CD4-positive, alpha-beta T cell treated with Interleukin-12 subunit alpha and Interleukin-12 subunit beta, for 1 hour (primary cell): ENCODE measurements around the gene KLHL3.

Source experiments
- DNase-seq: peaks from one replicate; pipeline ENCODE4 v3.0.0-alpha.2; 2020

The KLHL3 gene

DNA sequence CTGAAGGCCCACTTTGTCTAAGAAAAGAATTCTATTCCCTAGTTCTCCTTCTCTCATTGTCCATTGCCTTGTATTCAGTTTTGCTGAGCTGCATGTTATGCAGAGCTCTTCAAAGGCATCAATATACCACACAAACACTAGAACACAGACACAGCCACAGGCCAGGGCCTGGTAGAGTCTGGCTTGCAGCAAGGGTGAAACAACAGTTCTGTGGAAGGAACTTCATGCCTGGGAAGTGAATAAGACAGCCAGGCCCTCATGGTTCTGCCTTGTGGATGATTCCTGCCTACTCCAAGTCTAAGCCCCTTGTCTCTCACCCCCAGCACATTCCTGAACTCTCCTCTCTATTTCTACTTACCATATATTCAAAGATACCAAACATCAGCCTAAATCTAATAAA is 30.8 kb downstream of the KLHL3 start:
- no peak for DNase-seq

DNA sequence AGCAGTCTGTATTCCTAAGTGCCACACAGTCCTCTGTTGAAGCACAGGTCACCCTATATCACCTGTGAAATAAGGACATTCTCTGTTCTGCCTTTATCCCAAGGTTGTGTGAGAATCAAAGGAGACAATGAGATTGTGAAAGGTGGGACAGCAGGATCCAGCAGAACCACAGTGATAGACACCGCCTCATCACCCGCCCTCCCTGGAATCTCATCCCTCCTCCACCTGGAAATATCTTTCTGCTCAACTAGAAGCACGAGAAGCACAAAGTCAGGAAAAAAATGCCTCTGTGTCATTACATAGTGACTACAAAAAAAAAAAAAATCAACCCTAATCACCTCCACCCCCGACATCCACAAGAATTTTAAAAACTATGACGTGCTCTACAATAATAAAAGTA is 32.3 kb downstream of the KLHL3 start:
- no peak for DNase-seq

DNA sequence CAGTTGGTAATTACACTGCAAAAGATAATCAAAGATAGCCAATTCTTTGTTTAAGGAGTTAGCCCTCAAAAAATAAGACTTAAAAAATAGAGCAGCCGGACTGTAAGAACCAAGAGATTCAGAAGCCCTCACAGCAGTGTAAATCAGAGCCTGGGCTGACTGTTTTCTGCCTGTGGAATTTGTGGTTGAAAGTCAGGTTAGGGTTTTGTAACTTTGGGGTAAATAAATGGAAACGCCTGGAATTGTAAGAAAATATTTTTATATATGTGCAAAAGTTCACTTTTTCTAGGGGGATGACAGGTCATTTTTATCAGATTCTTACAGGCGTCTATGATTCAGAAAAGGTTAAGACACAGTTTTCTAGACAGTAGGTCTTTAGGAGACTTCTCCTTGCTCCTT is 35.6 kb downstream of the KLHL3 start:
- no peak for DNase-seq

DNA sequence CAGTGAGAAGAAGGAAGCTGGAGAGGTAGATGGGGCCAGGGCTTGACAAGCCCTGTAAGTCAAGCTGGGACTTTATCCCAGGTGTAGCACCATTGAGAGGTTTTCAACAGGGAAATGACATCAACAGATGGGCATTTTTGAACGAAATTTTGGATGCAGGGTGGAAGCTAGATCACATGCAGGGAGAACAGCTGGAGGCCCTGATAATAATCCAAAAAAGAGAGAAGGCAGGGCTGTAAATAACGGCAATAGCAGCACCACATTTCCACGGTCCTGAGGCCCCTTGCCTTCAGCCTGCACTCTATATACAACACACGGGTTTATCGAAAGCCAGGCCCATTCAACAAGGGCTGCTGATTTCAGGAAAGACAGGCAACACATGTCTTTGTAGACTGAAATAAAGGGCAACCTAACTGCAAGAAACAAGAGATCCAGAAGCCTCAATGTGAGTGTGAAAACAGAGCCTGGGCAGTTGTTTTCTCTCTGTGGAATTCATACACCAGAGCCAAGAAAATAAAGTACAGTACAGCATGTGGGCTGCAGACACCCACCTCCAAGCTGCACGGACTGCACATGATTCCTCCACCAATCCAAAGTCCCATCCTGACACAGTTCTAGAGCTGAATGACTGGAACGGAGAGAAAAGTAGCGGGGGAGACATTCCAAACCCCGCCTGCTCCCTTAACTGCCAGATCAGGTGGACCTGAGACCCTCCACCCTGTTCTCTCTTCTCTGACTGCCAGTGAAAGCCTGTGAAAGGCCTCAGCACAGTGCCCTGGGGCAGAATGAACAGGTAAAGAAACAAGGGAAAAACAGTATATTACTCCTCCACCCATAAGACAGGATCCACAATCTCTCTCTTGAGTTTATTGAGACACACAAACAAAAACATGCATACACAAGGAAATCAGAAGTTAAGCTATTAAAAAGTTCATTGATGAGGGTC is 36.3 kb downstream of the KLHL3 start:
- no peak for DNase-seq

DNA sequence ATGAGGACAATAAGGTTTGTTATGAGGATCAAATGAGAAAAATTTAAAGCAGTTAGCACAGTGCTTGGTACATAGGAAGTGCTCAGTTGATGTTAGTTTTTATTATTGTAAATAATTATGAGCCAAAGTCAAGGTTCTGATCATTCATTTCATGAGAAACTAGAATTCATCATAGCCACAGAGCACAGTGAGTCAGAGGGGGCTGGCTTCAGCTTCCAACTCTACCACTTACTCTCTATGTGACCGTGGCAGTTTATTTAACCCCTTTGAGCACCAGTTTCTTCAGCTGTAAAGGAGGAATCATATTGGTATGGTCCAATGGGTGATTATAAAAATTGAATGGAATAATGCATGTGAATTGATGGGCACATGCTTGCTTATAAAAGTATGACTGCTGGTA is 39.4 kb downstream of the KLHL3 start:
- DNase-seq: no peak

DNA sequence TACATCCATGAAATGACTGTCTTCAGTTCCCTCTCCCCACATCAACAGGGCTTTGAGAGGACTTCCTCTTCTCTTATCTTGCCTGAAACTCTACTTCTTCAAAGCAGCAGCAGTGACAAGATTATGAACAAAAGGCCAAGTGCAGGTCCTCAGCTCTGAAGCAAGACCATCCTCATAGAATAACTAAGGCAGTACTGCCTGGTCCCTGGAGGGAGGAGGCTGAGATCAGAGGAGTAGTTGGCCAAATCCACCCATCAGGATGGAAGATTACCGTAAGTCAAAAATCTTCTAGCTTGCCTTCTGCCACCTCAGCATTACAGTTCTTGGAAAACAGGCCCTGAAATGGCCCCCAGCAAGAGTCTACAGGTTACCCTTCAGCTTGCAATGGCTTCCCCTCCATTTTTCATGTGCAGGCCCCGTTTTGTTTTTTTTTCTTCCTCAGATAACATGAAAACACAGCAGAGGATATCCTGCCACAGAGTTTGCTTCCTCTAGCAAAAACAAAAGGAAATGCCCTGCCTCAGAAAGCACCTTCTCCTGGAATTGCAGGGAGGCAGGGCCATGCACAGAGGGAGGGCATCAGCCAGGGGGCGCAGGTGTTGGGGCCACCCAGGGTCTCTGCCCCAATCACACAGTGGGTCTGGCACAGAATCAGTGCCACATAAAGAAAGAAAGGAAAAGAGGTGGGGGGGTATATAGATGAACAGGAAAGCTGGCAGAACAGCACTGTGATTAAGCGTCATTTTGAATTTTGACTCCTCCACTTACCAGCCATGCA is 40.0 kb downstream of the KLHL3 start:
- peak; percentile 35 for DNase-seq

DNA sequence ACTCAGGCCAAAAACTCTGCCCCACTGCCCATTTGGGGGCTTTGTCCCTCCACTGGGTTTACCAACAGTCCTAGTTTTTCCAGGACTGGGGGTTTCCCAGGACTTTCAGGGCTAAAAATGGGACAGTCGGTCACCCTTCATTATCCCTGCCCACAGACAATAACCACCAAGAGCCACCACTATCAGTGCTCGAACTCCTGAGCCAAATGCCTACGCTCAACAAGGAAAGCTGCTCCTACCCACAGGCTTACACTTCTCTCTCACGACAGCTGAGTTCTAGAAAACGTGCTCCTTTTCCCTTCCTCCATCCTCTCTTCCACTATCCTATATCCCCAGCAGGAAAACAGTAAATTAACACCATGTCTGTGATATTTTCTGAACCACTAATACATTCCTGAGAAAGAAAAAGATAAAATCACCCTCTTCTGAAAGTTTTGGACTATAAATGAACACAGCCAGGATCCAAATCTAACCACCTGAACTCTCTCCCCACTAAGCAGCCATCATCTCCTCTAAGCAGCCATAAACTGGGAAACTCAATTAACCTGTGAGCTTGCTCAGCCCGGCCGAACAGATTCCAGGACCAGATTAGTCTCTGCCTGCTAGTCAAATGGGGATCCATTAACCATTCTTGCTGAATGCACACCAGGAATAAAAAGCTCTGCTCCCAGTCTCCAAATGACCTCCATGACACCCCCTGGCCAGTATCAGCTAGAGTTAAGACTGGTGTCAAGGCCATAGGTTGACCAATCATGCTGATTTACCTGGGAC is 41.8 kb downstream of the KLHL3 start:
- DNase-seq: no peak

DNA sequence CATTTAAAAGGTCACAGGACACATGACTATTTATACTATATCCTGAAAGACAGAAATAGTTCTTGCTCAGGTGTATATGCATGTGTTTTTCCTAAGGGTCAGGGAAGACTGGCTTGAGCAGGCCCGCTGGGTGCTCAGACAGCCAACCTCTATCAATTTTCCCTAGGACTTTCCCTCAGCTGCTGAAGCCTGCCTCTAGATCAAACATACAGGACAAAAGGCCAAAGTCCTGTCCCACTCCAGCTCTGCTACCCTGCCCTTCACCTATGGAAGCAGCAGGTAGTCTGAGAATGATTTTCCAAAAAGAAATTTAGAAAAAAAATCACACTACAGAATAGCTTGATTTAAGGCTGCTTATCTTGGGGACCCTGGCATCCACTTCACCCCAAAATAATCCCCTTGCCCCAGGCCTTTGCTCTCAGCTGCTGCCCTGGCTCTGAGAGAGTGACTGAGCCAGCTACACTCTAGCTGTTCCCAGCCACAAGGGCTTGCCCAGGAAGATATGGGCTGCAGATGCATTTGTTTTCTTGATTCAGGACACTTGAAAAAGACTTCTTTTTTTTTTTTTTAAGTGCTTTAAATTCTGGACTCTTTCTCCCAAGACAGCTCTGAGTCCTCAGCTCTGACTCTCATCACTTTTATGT is 42.5 kb downstream of the KLHL3 start:
- DNase-seq: no peak

DNA sequence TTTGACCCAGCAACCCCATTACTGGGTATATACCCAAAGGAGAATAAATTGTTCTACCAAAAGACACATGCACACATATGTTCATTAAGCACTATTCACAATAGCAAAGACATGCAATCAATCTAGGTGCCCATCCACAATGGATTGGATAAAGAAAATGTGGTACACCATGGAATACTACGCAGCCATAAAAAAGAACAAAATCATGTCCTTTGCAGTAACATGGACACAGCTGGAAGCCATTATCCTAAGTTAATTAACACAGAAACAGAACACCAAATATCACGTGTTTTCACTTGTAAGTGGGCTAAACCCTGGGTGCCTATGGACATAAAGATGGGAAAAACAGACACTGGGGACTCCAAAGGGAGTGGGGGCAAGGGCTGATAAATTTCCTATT is 46.6 kb downstream of the KLHL3 start:
- DNase-seq: no peak

DNA sequence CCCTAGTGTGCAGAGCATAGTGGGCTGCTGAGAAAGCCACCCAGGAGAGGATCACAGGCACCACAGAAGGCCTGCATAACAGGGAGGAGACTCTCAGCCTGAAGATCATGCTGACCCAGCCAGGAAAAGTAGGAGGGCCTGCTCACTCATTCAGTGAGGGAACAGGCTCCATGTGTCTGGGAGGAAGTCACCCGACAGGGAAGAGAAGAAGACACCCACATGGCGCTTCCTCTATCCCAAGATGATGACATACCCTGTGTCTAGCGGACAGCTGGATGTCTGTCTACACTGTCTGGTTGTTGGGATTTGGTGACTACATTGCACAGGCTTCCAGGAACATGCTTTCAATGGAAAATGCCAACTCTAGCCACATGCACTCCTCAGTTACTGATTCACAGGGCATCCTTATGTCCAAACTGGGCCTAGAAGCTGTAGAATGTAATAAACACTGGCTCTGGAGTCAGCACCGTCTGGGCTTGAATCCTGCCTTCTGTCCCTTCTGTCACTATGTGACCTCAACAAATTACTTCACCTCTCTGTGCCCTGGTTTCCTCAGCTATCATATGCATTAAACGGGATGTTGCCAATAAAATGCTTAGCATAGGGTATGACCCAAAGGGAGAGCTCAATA is 47.6 kb downstream of the KLHL3 start:
- DNase-seq: no peak

DNA sequence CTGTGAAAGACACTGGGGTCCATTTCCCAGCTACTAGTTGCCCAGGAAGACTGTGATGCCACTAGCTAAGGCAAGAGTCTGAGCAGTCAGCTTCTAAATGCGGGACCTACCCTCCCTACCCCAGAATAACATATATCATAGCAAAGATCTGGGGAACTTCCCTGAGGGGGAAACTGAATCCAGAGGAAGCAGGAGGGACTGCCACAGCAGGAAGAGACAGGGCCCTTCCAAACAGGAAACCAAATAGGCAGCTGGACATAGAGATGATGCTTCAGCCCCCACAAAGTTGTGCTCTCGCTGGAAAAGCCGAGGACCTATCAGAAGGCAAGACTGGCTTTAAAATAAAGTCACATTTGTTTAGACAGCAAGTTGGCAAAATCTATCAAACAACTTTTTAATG is 51.1 kb downstream of the KLHL3 start:
- no peak for DNase-seq

DNA sequence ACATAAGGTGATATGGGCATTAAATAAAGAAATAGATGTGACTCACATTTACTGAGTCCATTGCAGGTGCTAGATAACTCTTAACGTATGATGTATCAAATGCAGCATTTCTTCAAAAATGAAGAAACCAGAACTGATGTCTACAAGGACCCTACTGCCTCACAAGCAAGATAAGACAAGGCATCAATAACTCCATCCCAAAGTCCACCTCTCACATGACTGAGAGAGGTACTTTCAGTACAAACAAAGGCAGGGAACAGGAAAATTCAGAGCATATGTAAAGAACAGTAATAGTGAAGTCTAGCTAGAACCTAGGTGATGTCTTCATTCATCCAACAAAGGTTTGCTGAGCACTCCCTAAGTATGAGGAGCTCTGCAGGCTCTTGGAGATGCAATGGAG is 54.7 kb downstream of the KLHL3 start:
- DNase-seq: no peak

DNA sequence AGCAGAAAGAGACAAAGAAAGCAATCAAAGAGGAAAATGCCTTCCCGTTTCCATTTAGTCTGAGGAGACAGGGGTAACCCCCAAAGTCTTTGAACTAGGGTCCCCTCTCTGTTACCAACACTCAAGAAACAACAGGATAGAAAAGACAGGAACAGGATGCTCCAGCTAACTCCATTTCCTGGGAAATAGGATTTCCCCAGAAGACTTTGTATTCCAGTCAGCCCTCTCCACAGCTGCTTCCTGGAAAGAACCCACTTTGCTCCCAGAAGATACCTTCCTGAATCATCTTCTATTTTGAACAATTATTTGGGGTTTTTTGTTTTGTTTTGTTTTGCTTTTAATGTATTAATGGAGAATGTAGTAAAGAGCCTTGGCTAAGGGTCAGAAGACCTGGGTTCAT is 56.0 kb downstream of the KLHL3 start:
- no peak for DNase-seq

DNA sequence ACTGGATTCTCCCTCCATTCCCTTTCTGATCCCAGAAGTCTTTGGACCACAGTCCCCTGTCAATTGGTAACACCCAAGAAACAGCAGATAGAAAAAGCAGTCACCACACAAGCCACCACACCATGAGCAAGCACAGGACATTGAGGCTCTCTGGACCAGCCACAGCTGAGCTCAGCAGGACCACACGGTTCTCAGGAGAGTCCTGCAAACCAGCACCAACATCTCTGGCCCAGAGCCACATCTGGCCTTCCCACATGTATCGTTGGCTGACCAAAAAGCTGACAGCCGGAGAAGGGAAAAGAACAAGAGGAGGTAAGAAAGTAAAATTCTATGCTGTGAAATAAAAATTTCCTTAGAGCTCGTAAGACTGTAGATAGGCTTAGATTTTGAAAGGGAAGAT is 56.7 kb downstream of the KLHL3 start:
- DNase-seq: no peak

DNA sequence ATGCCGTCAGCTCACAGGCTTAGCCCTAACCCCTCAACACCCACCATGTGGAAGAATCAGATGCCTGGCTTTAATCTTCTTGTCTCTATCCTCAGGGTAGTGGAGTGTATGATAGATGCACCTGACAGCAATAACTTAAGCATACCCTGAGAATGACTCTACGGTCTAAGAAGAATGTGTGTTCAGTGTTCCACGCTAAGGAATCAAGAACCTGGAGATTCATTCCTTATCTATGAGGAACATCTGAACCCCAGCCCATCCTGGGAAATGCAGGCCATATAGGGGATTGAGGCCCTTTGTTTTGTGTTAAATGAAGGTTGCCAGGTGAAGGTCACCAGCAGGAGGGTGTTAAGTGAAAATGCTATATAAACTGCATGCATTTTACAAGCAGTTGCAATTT is 63.0 kb downstream of the KLHL3 start:
- DNase-seq: no peak

DNA sequence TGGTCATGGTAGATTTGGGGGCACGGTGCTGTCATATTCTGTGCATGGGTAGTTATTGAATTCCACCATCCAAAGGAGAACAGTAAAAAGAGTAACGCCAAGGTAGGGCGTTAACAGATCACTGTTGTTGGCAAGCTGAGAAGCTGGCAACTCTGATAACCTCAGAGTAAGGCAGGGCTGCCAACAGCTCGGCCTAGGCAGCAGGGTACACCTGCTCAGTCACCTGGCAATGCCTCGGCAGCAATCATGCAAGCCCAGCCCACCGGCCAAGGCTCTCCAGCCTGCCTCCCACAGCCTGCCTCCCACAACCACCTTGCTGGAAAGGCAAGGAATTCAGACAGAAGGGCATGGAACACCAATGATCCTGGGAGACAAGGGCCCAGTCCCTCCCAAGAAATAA is 63.9 kb downstream of the KLHL3 start:
- no peak for DNase-seq

DNA sequence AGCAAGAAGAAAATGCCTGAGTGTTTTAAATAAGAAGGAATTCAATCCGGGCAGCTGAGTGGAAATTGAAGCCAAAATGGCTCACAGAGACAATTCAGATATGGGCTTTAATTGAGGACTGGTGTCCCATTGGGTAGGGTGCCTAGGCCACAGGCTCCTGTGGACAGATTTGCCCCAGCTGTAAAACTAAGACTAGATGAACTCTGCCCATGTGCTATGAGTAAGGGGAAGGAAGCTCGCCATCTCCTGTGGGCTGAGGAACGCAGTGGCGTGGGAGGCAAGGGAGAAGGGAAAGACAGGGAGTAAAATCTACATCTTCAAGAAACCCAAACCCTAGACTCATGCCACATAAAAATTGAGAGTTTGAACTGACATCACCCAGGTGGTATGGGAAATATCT is 66.1 kb downstream of the KLHL3 start:
- DNase-seq: no peak

DNA sequence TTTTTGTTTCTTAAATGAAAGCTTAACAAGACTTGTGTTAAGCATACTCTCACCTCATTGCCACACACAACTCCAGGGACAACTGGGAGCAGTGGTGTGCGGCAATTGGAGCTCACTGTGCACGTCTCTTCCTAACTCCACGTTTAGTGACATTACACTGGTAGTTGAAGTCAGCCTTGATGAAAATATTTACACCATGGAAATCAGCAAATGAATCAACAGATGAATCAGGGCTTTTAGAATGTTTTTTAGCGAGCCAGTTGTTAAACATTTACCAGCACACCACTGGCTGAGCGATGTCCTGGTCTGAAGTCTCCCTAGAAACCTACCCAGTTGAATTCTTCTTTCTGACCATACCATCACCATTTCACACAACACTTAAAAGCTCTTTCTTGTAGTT is 67.3 kb downstream of the KLHL3 start:
- no peak for DNase-seq

DNA sequence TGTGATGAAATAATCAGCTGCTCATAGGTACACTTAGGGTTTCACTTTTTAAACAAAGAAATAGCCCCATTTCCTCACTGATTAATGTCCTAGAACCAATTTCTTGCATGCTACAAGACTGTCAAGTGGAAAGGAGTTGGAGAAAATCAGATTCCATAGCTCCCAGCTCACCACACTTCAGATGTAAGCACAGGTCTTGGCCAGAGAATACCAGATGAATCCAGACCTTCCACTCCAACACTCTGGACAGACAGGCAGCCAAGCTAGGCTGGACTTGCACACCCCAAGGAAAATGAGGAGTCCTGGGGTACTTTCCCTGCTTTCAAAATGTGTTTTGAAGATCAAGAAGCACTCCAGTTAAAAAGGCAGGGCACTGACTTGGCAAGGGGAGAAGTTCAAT is 68.5 kb downstream of the KLHL3 start:
- no peak for DNase-seq

DNA sequence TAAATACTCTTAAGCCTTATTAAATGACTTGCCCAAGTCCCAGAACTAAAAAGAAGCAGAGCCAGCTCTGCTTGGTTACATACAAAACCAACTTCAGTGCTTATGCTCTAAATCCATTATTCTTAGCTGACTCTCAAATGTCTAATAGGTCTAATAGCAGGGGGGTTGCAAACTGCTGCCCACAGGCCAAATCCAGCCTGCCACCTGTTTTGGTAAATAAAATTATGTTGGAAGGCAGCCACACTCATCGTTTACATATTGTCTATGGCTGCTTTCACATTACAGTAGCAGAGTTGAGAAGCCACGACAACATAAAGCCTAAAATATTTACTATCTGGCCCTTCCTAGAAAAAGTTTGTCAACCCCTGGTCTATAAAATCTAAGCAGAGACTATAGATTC is 69.0 kb downstream of the KLHL3 start:
- DNase-seq: no peak

DNA sequence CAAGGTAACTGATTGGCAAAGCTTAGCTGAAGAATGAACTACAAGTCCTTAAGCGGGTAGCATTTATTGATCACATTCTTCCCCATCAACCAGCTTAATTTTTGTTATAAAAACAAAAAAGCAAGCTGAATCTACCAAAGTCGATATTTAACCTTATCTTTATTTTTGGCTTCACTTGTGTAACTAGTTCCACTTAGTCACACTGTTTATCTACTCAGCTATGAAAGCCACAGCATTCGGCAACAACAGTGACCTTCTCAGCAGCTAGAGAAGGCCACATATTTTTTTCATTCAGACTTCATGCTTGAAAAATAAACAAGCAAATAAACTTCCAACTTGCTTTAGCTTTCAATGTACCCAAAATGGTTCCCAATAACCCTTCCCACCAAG is 69.4 kb downstream of the KLHL3 start:
- no peak for DNase-seq

DNA sequence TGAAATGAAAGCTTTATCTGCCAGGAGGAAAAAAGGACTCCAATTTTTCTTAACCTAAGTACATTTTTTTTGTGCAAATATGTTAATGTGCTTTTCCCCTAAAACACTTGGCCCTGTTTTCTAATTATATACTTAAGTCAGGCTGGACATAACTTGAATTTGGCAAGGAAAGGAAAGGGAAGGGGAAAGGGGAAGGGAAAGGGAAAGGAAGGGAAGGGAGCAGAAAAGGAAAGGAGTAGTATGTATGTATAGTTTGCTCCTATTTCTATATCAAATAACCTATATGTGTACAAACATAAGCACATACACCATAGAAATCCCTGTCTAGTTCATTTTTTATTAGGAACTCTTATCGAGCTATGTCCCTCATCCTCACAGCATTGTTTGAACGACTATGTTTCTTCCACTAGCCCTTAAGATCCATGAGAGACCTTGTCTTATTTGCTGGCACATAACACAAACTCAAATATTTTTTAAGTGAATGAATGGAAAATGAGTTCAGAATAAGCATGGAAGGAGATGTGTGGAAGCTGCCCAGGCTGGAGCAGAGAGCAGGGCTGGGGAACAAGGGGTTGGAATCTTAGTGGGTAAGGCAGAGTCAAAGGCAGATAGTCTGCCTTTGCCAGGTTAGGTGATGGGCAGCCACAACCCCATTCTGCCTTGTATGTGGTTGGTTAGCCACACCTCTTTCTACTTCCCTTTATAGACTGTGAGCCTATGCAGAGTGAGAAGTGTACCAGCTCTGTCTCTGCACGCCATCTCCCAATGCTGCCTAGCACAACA is 70.0 kb downstream of the KLHL3 start:
- DNase-seq: peak; percentile 41
